Fibroblast of lung (primary cell): ENCODE measurements around the gene USP7.

ENCODE experiments used
- CTCF ChIP-seq, 2 donors: IDR thresholded peaks in 1 of 2; conservative IDR thresholded peaks in 1 of 2; 1 replicate in 1 of 2; 2 replicates in 1 of 2; pipeline ENCODE4 v1.5.1; 2011 to 2012; ENCODE audit warnings: low read length in 2 of 2, control low read depth in 1 of 2, inconsistent platforms in 1 of 2, low read depth in 1 of 2, mild to moderate bottlenecking in 1 of 2
- EZH2 ChIP-seq: IDR thresholded peaks from 2 replicates; pipeline ENCODE4 v1.5.1; 2012; ENCODE audit warnings: low read length, control low read depth, mild to moderate bottlenecking; ENCODE audit errors: missing control alignments

DNA sequence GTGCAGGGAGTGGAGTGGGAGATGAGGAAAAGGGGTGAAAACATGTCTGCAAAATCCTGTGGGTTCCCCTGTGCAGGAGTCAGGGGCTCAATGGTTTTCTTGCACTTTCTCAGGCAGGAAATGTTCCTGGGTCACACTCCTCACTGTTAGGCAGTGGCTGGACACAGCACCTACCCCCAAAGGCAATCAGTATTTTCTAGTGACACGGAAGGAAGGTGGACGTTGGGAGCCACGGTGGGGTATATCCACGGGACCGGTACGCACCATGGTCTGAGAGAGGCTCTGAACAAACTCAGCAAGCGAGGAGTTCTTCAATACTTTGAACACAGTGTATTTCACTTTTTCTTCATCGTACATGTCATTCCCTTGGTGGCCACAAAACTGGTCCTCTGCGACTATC is 60.7 kb downstream of the USP7 start:
- TF ChIP-seq CTCF (conservative IDR thresholded peaks at IDR 0.05 in 1 of 2, IDR thresholded peaks at IDR 0.05 in 1 of 2; ENCODE audit: low read depth in 1 of 2, low read length in 2 of 2): no peak
- TF ChIP-seq EZH2: no peak
